Pulmonary artery endothelial cell (primary cell): ENCODE data around the gene FUCA1. TPM values are rescaled to one million over a fixed set of nuclear protein-coding genes. Genes with fewer than 3 reads are reported as not detected.
"Not testable (repeated sequence)": the region's sequence is repeated elsewhere in the genome, so short reads cannot be mapped to it uniquely, and the experiment has no call there.

Experiments
- DNase-seq: peaks from one replicate; pipeline ENCODE4 v3.0.0-alpha.2; 2011; ENCODE audit warnings: low read depth, low spot score
- total RNA-seq: library from RNA; depleted of rRNA; stranded (reverse); fragments of >200 nt; gene quantifications from 2 replicates; pipeline ENCODE4 v1.2.3, GENCODE V29; 2014

The FUCA1 gene
- total RNA-seq, 1 donor from 2014 or later: 11.9 TPM

- no peak for DNase-seq
These were observed 28.4 kb upstream of the FUCA1 start for GRCh38 chr1:23896491-23896890.

- DNase-seq: no peak
These were observed 27.9 kb upstream of the FUCA1 start for GRCh38 chr1:23895993-23896392.

GRCh38 chr1:23895082-23895481 is 27.0 kb upstream of the FUCA1 start:
- DNase-seq: no peak

GRCh38 chr1:23889074-23889473 is 21.0 kb upstream of the FUCA1 start:
- DNase-seq: no peak

- DNase-seq: no peak
These were observed 17.1 kb upstream of the FUCA1 start for GRCh38 chr1:23885222-23885621.

- no peak for DNase-seq
These were observed 14.7 kb upstream of the FUCA1 start for GRCh38 chr1:23882746-23883145.

GRCh38 chr1:23879809-23880208 is 11.7 kb upstream of the FUCA1 start:
- no peak for DNase-seq

GRCh38 chr1:23878668-23879067 is 10.6 kb upstream of the FUCA1 start:
- no peak for DNase-seq

GRCh38 chr1:23875382-23875781 is 7.3 kb upstream of the FUCA1 start:
- no peak for DNase-seq

- DNase-seq: no peak
These were observed 4.3 kb upstream of the FUCA1 start for GRCh38 chr1:23872421-23872820.

- DNase-seq: no peak
These were observed 961 bp upstream of the FUCA1 start for GRCh38 chr1:23869051-23869450.

GRCh38 chr1:23868557-23869016 is 497 bp upstream of the FUCA1 start:
- DNase-seq: no peak

GRCh38 chr1:23867542-23867894 is 572 bp downstream of the FUCA1 start:
- no peak for DNase-seq

GRCh38 chr1:23865543-23865930 is 2.6 kb downstream of the FUCA1 start:
- DNase-seq: no peak

- DNase-seq: no peak
These were observed 3.1 kb downstream of the FUCA1 start for GRCh38 chr1:23864801-23865542.

GRCh38 chr1:23862640-23863039 is 5.5 kb downstream of the FUCA1 start:
- no peak for DNase-seq

- no peak for DNase-seq
These were observed 13.5 kb downstream of the FUCA1 start for GRCh38 chr1:23854568-23854967.

GRCh38 chr1:23853124-23853523 is 15.0 kb downstream of the FUCA1 start:
- DNase-seq: not testable (repeated sequence)

- not testable (repeated sequence) for DNase-seq
These were observed 16.7 kb downstream of the FUCA1 start for GRCh38 chr1:23851406-23851805.

GRCh38 chr1:23848673-23849616 is 19.1 kb downstream of the FUCA1 start:
- no peak for DNase-seq

GRCh38 chr1:23847482-23848095 is 20.5 kb downstream of the FUCA1 start:
- DNase-seq: not testable (repeated sequence)

- no peak for DNase-seq
These were observed 22.9 kb downstream of the FUCA1 start for GRCh38 chr1:23845163-23845562.
